Thyroid gland (tissue), 4 donors: Measurements from ENCODE around the gene S100A7A. TPM values are rescaled to one million over a fixed set of nuclear protein-coding genes. Genes with fewer than 3 reads are reported as not detected.

Experiments used
- DNase-seq, 2 donors: peaks; one replicate each; pipeline ENCODE4 v3.0.0-alpha.2; 2019
- H3K27ac ChIP-seq, 3 donors: fragments of 200-600 bp; sonication (generic); 1 replicate in 2 of 3; 2 replicates in 1 of 3; pipeline ENCODE4 v1.5.1; 2016 to 2019; ENCODE audit warnings: mild to moderate bottlenecking in 1 of 3, moderate library complexity in 1 of 3
- H3K27me3 ChIP-seq: fragments of 200-600 bp; sonication (generic); one replicate; pipeline ENCODE4 v1.5.1; 2019
- H3K36me3 ChIP-seq, 2 donors: fragments of 200-600 bp; sonication (generic); one replicate each; pipeline ENCODE4 v1.5.1; 2016 to 2019
- H3K4me1 ChIP-seq, 2 donors: fragments of 200-600 bp; sonication (generic); one replicate each; pipeline ENCODE4 v1.5.1; 2017 to 2019
- H3K4me3 ChIP-seq, 3 donors: fragments of 200-600 bp; sonication (generic); replicated peaks in 1 of 3; 1 replicate in 2 of 3; 2 replicates in 1 of 3; pipeline ENCODE4 v1.5.1; 2016; ENCODE audit warnings: mild to moderate bottlenecking in 1 of 3
- H3K9me3 ChIP-seq: fragments of 200-600 bp; sonication (generic); one replicate; pipeline ENCODE4 v1.5.1; 2017
- CTCF ChIP-seq, 6 experiments: fragments of 200-600 bp in 3 of 6; fragments of 450-650 bp in 3 of 6; sonication (generic) in 3 of 6; IDR thresholded peaks; one replicate each; pipeline ENCODE4 v1.5.1; 2016 to 2019; ENCODE audit warnings: antibody characterized with exemption in 6 of 6, mild to moderate bottlenecking in 2 of 6, inconsistent platforms in 1 of 6, moderate library complexity in 1 of 6
- POLR2A ChIP-seq, 2 donors: fragments of 450-650 bp; IDR thresholded peaks; one replicate each; pipeline ENCODE4 v1.6.1; 2017; ENCODE audit warnings: antibody characterized with exemption in 2 of 2, mild to moderate bottlenecking in 2 of 2, moderate library complexity in 1 of 2
- intact Hi-C: fragments of 100-400 bp; cut with DNase I; formaldehyde crosslinking; loops from one replicate; pipeline ENCODE4 v1.15.1; 2023
- small RNA-seq: library from RNA; depleted of rRNA; stranded (forward); fragments of <200 nt; gene quantifications from one replicate; pipeline ENCODE3, GENCODE V24; 2016
- total RNA-seq, 4 donors: library from RNA; depleted of rRNA; stranded (reverse); fragments of >200 nt; gene quantifications; one replicate each; pipeline ENCODE4 v1.2.3, GENCODE V29; 2016

S100A7A gene
- total RNA-seq, 4 donors from 2014 or later, result not detected

GRCh38 chr1:153470707-153471106 is 54.4 kb downstream of the S100A7A start:
- no peak for DNase-seq
- intact Hi-C loops, result no loop called here
- Histone ChIP-seq H3K4me3 (no peak overlapping the region), H3K4me1 (peaks cover 0 to 3% of the 10 kb centered on the region in 2 donors), H3K36me3 (no peaks in the 10 kb centered on the region), H3K9me3 (no peaks in the 10 kb centered on the region), H3K27ac (no peak overlapping the region), H3K27me3 (peaks cover 4% of the 10 kb centered on the region)
- TF ChIP-seq POLR2A (IDR thresholded peaks at IDR 0.05) (no peak), CTCF (IDR thresholded peaks at IDR 0.05) (no peak)

Small RNA genes lying within 50 kb of the gene (small RNA-seq; reads per million reads assigned to genes)
- not detected for gene S100A15A

Other genes with a start within 250 kb of the S100A7A start
- gene LELP1, start 213.1 kb upstream of the S100A7A start, total RNA-seq, result 1 to 10 TPM in 1 of 4 donors, not detected in 3; 3.6 TPM
- not detected for gene PRR9, start 198.9 kb upstream of the S100A7A start, total RNA-seq
- not detected for gene LORICRIN, start 156.8 kb upstream of the S100A7A start, total RNA-seq
- gene PGLYRP3, start 103.6 kb upstream of the S100A7A start, total RNA-seq, result not detected
- gene PGLYRP4, start 67.7 kb upstream of the S100A7A start, total RNA-seq, result not detected
- gene S100A9, start 58.7 kb upstream of the S100A7A start, total RNA-seq, result 100 to 1,000 TPM in 1 of 4 donors, 10 to 100 TPM in 3; 36.2 to 285 (median 66.0) TPM
- gene S100A12, start 40.9 kb upstream of the S100A7A start, total RNA-seq, result not detected
- 10 to 100 TPM in 1 of 4 donors, 1 to 10 TPM in 2, not detected in 1; 2.8 to 35.6 (median 6.2) TPM for gene S100A8, start 25.4 kb upstream of the S100A7A start, total RNA-seq
- gene S100A7, start 44.1 kb downstream of the S100A7A start, total RNA-seq, result not detected
- gene S100A6, start 119.5 kb downstream of the S100A7A start, total RNA-seq, result 100 to 1,000 TPM; 128 to 573 (median 360) TPM
- gene S100A5, start 124.4 kb downstream of the S100A7A start, total RNA-seq, result 10 to 100 TPM in 1 of 4 donors, 1 to 10 TPM in 3; 2.2 to 12.6 (median 6.5) TPM
- gene S100A4, start 129.3 kb downstream of the S100A7A start, total RNA-seq, result 100 to 1,000 TPM in 2 of 4 donors, 10 to 100 TPM in 2; 57.3 to 251 (median 133) TPM
- 1 to 10 TPM in 1 of 4 donors, under 1 TPM in 1, not detected in 2; 0.83 to 1.7 TPM for gene S100A3, start 132.7 kb downstream of the S100A7A start, total RNA-seq
- gene S100A2, start 149.3 kb downstream of the S100A7A start, total RNA-seq, result 10 to 100 TPM in 1 of 4 donors, 1 to 10 TPM in 3; 2.6 to 10.1 (median 5.9) TPM
- gene S100A16, start 196.6 kb downstream of the S100A7A start, total RNA-seq, result 100 to 1,000 TPM in 1 of 4 donors, 10 to 100 TPM in 3; 62.7 to 104 (median 76.3) TPM
- 100 to 1,000 TPM; 112 to 175 (median 132) TPM for gene S100A14, start 199.8 kb downstream of the S100A7A start, total RNA-seq
- gene S100A13, start 211.0 kb downstream of the S100A7A start, total RNA-seq, result 100 to 1,000 TPM; 219 to 545 (median 343) TPM
- 100 to 1,000 TPM; 139 to 498 (median 231) TPM for gene S100A1, start 211.9 kb downstream of the S100A7A start, total RNA-seq
- gene CHTOP, start 217.5 kb downstream of the S100A7A start, total RNA-seq, result 100 to 1,000 TPM in 3 of 4 donors, 10 to 100 TPM in 1; 99.1 to 124 (median 105) TPM
- gene SNAPIN, start 242.2 kb downstream of the S100A7A start, total RNA-seq, result 10 to 100 TPM; 52.0 to 71.9 (median 63.9) TPM